Motor neuron (in vitro differentiated cells): ENCODE data around the gene DEK. TPM values are rescaled to one million over a fixed set of nuclear protein-coding genes. Genes with fewer than 3 reads are reported as not detected.
"Not testable (repeated sequence)": the region's sequence is repeated elsewhere in the genome, so short reads cannot be mapped to it uniquely, and the experiment has no call there.

ENCODE experiments used
- ATAC-seq, 8 experiments: fragments of 200-7000 bp; cut with Tn5 transposase; replicated peaks in 6 of 8; 2 replicates each; pipeline ENCODE4 v1.8.0; 2021; ENCODE audit warnings: mild to moderate bottlenecking in 8 of 8, moderate library complexity in 8 of 8
- H3K27ac ChIP-seq, 2 donors: fragments of 250-450 bp; sonication (Bioruptor Pico); 2 replicates each; pipeline ENCODE4 v1.9.0; 2021; ENCODE audit warnings: antibody characterized with exemption in 2 of 2, mild to moderate bottlenecking in 2 of 2, moderate library complexity in 1 of 2
- H3K4me1 ChIP-seq, 2 donors: fragments of 250-450 bp; sonication (Bioruptor Pico); replicated peaks in 1 of 2; 2 replicates each; pipeline ENCODE4 v1.6.1; 2021; ENCODE audit warnings: antibody characterized with exemption in 2 of 2, mild to moderate bottlenecking in 2 of 2, moderate library complexity in 1 of 2
- H3K4me3 ChIP-seq, 5 donors: fragments of 250-450 bp; sonication (Bioruptor Pico); 2 replicates each; pipeline ENCODE4 v1.9.0; 2021; ENCODE audit warnings: antibody characterized with exemption in 5 of 5, mild to moderate bottlenecking in 5 of 5, moderate library complexity in 4 of 5
- WGBS, 10 experiments: fragments of 450-650 bp; shearing (Covaris generic); methylation state at CpG; one replicate each; pipeline ENCODE4 v1.0.0; 2022; 5-methylcytosine and 5-hydroxymethylcytosine counted together
- in situ Hi-C, 9 experiments: fragments of 400-800 bp; cut with MboI; loops; one replicate each; pipeline ENCODE4 v1.15.0; 2021; ENCODE audit warnings: low sequenced_read_pairs in 9 of 9, low pct_unique_long_range_greater_than_20kb in 2 of 9; ENCODE audit not compliant: unreplicated experiment in 9 of 9
- total RNA-seq, 8 experiments: library from RNA; unstranded; fragments of 300-600 nt; gene quantifications; 2 replicates each; pipeline versions ENCODE4 v1.2.3 to v1.2.4, GENCODE V29; 2022

Gene DEK
- total RNA-seq, 8 experiments from 2014 or later: 23.6 to 156 (median 58.8) TPM

DNA sequence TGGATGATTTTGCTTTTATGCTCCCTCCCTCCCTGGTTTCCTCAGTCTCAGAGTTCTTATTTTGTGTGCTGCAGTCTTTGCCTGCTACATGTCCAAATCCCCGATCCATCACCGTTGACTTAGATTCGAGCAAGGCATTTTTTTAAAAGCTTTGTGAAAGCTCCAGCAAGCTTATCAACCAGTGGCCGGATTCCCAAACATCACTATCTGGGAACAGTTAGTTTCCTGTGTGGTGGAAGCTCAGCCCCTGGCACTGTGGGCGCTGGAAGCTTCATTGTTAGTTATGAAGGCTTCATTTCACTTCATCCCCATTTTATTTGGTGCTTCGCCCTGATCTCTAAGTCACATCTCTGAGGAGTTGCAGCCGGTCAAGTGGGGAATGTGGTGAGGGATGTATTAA is 44.7 kb downstream of the DEK start:
- no peak for ATAC-seq
- 40 to 100% (median 89%) methylated on average over 1 to 7 of the region's 7 CpGs; no CpG with 5 or more reads in 1 of the 10 experiments for WGBS, 10 experiments
- H3K4me1 ChIP-seq: no peaks in the 10 kb centered on the region
- H3K27ac ChIP-seq: no peak overlapping the region
- in situ Hi-C loops: no loop called here
- H3K4me3 ChIP-seq: no peak overlapping the region

DNA sequence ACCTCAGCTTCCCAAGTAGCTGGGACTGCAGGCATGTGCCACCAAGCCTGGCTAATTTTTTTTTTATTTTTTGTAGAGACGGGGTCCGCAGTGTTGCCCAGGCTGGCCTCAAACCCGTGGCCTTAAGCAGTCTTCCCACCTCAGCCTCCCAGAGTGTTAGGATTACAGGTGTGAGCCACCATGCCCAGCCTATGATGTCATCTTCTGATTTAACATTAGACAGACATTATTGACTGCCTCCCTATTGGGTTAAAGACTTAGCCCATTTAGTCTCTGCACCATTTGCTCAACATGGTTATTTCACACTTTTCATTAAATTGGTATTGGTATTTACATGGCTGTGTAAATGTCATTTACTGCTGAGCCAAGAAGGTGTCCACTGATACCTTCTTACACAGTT is 46.1 kb downstream of the DEK start:
- no peak overlapping the region for H3K4me3 ChIP-seq
- H3K4me1 ChIP-seq: no peaks in the 10 kb centered on the region
- in situ Hi-C loops: no loop called here
- ATAC-seq: no peak
- H3K27ac ChIP-seq: no peak overlapping the region
- WGBS, 10 experiments: 58 to 100% (median 93%) methylated on average over 1 to 3 of the region's 3 CpGs; no CpG with 5 or more reads in 3 of the 10 experiments

DNA sequence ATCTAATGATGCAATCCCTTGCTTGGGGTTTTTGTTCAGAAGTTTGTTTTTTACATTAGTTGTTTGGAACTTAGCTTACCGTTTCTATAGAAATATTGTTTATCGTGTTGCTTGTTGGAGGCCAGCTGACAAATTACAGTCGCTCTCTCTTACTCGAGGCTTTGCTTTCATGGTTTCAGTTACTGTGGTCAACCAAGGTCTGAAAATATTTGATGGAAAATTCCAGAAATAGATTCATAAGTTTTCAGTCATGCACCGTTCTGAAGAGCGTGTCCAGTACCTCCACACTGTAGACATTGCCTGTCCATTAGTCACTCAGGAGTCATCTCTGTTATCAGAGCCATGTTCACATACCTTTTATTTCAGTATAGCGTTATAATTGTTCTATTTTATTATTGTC is 47.9 kb downstream of the DEK start:
- in situ Hi-C loops: no loop called here
- Histone ChIP-seq H3K4me1 (no peaks in the 10 kb centered on the region), H3K4me3 (no peak overlapping the region), H3K27ac (no peak overlapping the region)
- no peak for ATAC-seq
- 57 to 98% (median 83%) methylated on average over 3 to 7 of the region's 7 CpGs; no CpG with 5 or more reads in 1 of the 10 experiments for WGBS, 10 experiments

DNA sequence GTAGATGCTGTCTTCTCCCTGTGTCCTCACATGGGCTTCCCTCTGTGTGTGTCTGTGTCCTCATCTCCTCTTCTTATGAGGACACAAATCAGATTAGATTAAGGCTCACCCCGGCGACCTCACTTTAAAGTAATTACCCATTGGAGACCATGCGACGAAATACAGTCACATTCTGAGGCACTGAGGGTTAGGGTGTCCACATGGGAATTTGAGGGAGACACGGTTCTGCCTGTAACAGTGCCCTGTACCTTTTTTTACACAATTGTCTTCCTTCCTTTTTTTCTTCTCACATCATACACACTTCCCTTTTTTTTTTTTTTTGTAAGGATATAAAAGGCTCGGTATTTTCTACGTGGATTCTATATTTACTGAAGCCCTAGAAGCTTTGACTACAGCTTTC is 48.9 kb downstream of the DEK start:
- in situ Hi-C loops: no loop called here
- no peak overlapping the region for H3K27ac ChIP-seq
- 74 to 100% (median 93%) methylated on average over 1 to 7 of the region's 7 CpGs for WGBS, 10 experiments
- no peaks in the 10 kb centered on the region for H3K4me1 ChIP-seq
- H3K4me3 ChIP-seq: no peak overlapping the region
- ATAC-seq: no peak

DNA sequence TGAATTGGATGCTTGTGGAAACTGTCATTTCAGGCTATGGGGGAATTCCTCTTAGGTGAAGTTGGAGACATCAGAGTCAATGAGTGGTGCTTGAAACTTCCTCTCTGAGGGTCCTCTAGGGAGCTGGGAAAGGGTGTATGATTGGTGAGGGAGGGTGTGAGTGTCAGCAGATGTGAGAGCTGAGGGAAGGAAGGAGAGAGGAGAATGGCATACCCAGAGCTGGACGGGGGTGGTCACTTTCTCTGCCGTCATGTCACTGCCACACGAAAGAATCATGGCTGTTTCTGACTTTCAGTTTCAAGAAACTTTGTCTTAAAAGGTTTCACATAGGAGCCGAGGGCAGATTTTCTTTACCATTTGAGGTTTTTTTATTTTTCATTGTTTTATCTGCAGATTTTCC is 50.3 kb downstream of the DEK start:
- H3K27ac ChIP-seq: no peak overlapping the region
- no peak overlapping the region for H3K4me3 ChIP-seq
- no peaks in the 10 kb centered on the region for H3K4me1 ChIP-seq
- in situ Hi-C loops: no loop called here
- no peak for ATAC-seq
- 77 to 100% (median 85%) methylated on average over 1 to 4 of the region's 4 CpGs; no CpG with 5 or more reads in 2 of the 10 experiments for WGBS, 10 experiments

DNA sequence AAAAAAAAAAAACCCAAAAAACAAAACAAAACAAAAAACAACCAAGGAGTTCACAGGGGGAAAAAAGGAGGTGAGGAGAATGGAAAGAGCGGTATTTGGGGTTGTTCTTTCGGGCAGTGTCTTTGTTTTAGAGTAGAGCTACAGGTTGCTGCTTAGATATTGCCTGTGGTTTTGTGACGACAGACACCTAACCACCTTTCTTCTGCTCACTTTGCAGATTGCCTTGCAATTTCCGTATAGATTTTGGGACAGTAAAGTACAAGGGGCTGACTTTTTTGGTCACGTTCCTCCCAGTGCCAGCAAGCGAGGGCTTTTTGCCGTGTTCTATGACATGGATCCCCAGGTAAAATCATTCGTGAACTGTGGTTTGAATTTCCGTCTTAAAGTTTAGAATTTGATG is 50.9 kb downstream of the DEK start:
- in situ Hi-C loops: no loop called here
- no peaks in the 10 kb centered on the region for H3K4me1 ChIP-seq
- H3K27ac ChIP-seq: no peak overlapping the region
- no peak overlapping the region for H3K4me3 ChIP-seq
- ATAC-seq: no peak
- WGBS, 10 experiments: 87 to 100% (median 93%) methylated on average over 2 to 9 of the region's 9 CpGs

DNA sequence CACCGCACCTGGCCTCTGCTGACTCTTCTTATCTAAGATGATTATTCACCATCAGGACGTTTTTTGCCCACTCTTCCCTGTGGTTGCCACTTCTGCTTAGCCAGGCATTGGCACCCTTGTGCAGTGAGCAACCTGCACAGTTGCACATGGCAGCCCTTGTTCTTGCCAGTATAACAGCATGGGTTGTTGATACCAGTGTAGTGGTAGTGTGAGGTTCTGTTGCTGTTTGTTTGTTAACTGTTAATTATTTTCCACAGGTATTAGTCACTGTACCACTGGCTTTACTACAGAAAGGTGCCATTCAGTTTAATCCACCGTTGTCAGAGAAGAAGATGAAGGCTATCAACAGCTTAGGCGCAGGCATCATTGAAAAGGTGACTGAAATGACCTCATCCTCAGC is 52.1 kb downstream of the DEK start:
- no peaks in the 10 kb centered on the region for H3K4me1 ChIP-seq
- in situ Hi-C loops: no loop called here
- no peak overlapping the region for H3K4me3 ChIP-seq
- ATAC-seq: no peak
- WGBS, 10 experiments: 0 to 100% (median 89%) methylated on average over 1 to 4 of the region's 4 CpGs; no CpG with 5 or more reads in 2 of the 10 experiments
- H3K27ac ChIP-seq: no peak overlapping the region

DNA sequence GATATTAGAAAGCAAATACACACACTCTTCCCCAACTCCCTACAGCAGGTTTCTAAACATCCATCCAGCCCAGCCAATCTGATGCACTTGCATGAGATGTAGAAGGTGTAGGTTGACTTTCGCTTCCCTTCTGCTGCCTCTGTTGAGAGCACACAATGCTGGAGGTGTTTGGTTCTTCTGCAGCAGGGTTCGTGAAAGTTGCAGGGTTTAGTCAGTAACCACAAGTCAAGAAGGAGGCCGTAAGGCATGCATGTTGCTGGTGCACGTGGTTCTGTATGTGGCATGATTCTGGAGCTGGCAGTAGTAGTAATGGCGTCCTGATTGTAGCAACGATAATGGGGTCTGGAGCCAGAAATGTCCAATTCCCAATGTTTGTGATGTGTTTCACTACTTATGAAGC is 53.0 kb downstream of the DEK start:
- Histone ChIP-seq H3K4me1 (no peaks in the 10 kb centered on the region), H3K4me3 (no peak overlapping the region), H3K27ac (no peak overlapping the region)
- ATAC-seq: no peak
- in situ Hi-C loops: no loop called here
- 67 to 100% (median 90%) methylated on average over 1 to 6 of the region's 6 CpGs; no CpG with 5 or more reads in 3 of the 10 experiments for WGBS, 10 experiments

DNA sequence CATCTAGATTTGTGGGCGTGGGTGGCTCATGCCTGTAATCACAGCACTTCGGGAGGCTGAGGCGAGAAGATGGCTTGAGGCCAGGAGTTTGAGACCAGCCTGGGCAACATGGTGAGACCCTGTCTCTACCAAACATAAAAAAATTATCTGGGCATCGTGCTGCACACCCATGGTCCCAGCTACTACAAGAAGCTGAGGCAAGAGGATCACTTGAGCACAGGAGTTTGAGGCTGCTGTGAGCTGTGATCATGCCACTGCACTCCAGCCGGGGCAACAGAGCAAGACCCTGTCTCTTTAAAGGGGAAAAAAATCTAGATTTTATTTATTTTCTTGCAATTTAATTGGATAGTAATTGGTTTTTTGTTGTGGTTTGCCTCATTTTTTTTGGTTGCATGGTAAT is 53.6 kb downstream of the DEK start:
- in situ Hi-C loops: no loop called here
- Histone ChIP-seq H3K27ac (no peak overlapping the region), H3K4me1 (no peaks in the 10 kb centered on the region), H3K4me3 (no peak overlapping the region)
- no peak for ATAC-seq
- 75 to 100% (median 96%) methylated on average over 1 to 4 of the region's 5 CpGs for WGBS, 10 experiments

DNA sequence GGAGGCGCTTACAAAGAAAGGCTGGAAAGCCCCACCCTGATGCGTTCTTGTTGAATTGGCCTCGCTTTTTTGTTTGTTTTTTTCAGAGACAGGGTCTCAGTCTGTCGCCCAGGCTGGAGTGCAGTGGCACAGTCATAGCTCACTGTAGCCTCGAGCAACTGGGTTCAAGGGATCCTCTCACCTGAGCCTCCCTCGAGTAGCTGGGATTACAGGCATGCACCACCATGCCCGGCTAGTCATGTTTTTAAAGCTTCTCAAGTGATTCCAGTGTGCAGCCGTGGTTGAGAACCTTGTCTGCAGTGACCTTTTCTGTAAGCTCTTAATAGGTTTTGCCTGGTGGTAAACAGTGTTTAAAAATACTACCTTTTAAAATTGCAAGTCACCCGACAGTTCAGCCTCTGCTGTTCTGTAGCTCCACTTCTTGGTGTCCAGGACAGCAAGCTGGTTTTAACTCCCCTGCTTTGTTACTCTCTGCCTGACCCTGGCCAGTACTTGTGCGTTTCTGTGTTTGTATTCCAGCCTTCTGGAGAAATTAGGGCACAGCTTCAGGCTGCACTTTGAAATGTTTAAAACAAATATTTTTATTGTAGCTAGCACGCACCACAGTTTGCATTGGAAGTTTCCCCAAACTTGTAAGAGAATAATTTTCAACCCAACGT is 54.7 kb downstream of the DEK start:
- in situ Hi-C loops: no loop called here
- H3K27ac ChIP-seq: no peak overlapping the region
- no peak overlapping the region for H3K4me3 ChIP-seq
- ATAC-seq: peak in 1 of 8 experiments; percentile 59
- WGBS, 10 experiments: 73 to 100% (median 90%) methylated on average over 2 to 8 of the region's 12 CpGs
- H3K4me1 ChIP-seq: no peaks in the 10 kb centered on the region

DNA sequence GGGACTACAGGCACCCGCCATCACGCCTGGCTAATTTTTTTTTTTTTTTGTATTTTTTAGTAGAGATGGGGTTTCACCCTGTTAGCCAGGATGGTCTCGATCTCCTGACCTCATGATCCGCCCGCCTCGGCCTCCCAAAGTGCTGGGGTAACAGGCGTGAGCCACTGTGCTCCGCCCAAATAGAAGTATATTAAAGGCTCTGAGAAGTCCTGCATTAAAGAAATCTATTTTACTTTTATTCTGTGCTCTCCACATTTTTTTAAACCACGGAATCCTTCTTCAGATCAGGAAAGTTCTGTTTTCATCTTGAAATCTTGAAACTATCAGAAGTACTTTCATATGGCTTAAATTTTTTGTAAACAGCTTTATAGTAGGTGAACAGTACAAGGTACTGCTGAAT is 55.6 kb downstream of the DEK start:
- in situ Hi-C loops, H3K27ac ChIP-seq, H3K4me1 ChIP-seq, H3K4me3 ChIP-seq, ATAC-seq: not testable (repeated sequence)
- 100% methylated on average over 1 to 3 of the region's 9 CpGs; no CpG with 5 or more reads in 3 of the 10 experiments for WGBS, 10 experiments

DNA sequence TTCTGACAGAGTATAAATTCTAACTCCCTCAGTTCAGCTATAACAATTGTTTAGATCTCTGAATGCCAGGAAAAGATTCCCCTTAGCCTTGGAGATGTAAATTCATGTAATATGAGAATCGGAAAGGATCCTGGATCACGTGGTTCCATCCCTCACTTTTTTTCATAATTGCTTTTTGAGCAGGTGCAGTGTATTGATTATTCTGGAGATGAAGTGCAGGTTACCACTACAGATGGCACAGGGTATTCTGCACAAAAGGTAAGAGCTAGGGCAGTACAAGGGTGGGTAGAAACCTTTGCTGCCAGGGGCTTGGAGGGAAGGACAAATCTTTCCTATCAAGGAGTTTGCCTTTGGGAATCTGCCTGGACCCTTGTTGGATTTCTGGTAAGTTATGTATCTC is 56.4 kb downstream of the DEK start:
- ATAC-seq: peak in 1 of 8 experiments; percentile 47
- in situ Hi-C loops: no loop called here
- 0 to 93% (median 56%) methylated on average over 1 to 2 of the region's 2 CpGs; no CpG with 5 or more reads in 2 of the 10 experiments for WGBS, 10 experiments
- no peak overlapping the region for H3K27ac ChIP-seq
- H3K4me3 ChIP-seq: no peak overlapping the region
- no peaks in the 10 kb centered on the region for H3K4me1 ChIP-seq

DNA sequence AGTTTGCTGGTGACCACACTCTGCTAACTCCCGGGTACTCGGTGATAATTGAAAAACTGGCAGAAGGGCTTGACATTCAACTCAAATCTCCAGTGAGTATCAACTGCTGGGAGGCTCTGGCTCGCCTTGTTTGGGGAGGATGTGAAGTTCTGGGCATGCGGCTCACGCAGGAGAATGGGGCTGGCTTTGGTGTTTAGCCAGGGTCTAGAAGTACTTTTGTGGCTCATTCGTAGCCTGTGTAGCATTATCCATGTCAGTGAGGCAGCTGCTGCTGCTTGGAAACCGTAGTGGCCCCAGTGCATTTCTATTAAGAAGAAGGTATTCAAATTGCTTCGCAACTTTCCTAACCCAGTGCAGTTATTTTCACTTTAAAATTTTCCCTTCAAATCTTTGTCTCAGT is 56.9 kb downstream of the DEK start:
- 60 to 96% (median 89%) methylated on average over 1 to 8 of the region's 8 CpGs; no CpG with 5 or more reads in 2 of the 10 experiments for WGBS, 10 experiments
- H3K4me3 ChIP-seq: no peak overlapping the region
- in situ Hi-C loops: no loop called here
- H3K4me1 ChIP-seq: no peaks in the 10 kb centered on the region
- ATAC-seq: peak in 1 of 8 experiments; percentile 65
- no peak overlapping the region for H3K27ac ChIP-seq

DNA sequence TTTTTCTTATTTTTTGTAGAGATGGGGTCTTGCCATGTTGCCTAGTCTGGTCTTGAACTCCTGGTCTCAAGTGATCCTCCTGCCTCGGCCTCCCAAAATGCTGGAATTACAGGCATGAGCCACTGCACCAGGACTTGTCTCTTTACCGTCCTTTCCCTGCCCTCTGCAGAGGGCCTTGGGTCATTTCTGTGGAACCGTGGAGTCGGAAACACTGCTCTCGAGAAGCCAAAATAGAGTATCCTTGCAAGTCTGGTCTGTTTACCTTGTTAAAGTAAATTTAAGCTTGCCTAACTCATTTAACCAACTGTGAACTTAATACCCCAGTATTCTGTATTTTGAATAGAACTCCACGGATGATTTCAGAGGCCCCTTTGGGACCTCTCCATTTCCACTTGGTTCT is 57.7 kb downstream of the DEK start:
- Histone ChIP-seq H3K4me1 (no peaks in the 10 kb centered on the region), H3K4me3 (no peak overlapping the region), H3K27ac (no peak overlapping the region)
- WGBS, 10 experiments: 83 to 100% (median 93%) methylated on average over 1 to 6 of the region's 6 CpGs; no CpG with 5 or more reads in 4 of the 10 experiments
- ATAC-seq: no peak
- in situ Hi-C loops: no loop called here
